Midbrain (tissue), 1 donor: Measurements from ENCODE around the gene MRGPRE.
"Not testable (repeated sequence)": the region's sequence is repeated elsewhere in the genome, so short reads cannot be mapped to it uniquely, and the experiment has no call there.

Experiments used
- DNase-seq: peaks from one replicate; lab custom pipeline; 2025; lab: John Stamatoyannopoulos, UW

MRGPRE gene

GRCh38 chr11:3231851-3232744 is at the start of gene MRGPRE:
MRGPRE (minus strand) TSS chr11:3232417; CDS start chr11:3228799, 3,618 bp downstream.
- DNase-seq = no peak

GRCh38 chr11:3281146-3281545 is 48.9 kb upstream of the MRGPRE start:
- DNase-seq = not testable (repeated sequence)

GRCh38 chr11:3280662-3281061 is 48.4 kb upstream of the MRGPRE start:
- not testable (repeated sequence) for DNase-seq

- DNase-seq = not testable (repeated sequence)
Measured at GRCh38 chr11:3278922-3279321, 46.7 kb upstream of the MRGPRE start.

GRCh38 chr11:3273629-3274028 is 41.4 kb upstream of the MRGPRE start:
- not testable (repeated sequence) for DNase-seq

- DNase-seq = not testable (repeated sequence)
Measured at GRCh38 chr11:3262548-3262947, 30.3 kb upstream of the MRGPRE start.

- DNase-seq = not testable (repeated sequence)
Measured at GRCh38 chr11:3261831-3262230, 29.6 kb upstream of the MRGPRE start.

GRCh38 chr11:3257509-3257908 is 25.3 kb upstream of the MRGPRE start:
- DNase-seq = not testable (repeated sequence)

GRCh38 chr11:3255241-3255640 is 23.0 kb upstream of the MRGPRE start:
- DNase-seq = not testable (repeated sequence)

- not testable (repeated sequence) for DNase-seq
Measured at GRCh38 chr11:3254773-3255172, 22.6 kb upstream of the MRGPRE start.

GRCh38 chr11:3245071-3245470 is 12.9 kb upstream of the MRGPRE start:
- no peak for DNase-seq

GRCh38 chr11:3243880-3244279 is 11.7 kb upstream of the MRGPRE start:
- no peak for DNase-seq

- DNase-seq = no peak
Measured at GRCh38 chr11:3237119-3237518, 4.9 kb upstream of the MRGPRE start.

GRCh38 chr11:3234846-3235245 is 2.6 kb upstream of the MRGPRE start:
- DNase-seq = no peak

GRCh38 chr11:3232956-3233355 is 739 bp upstream of the MRGPRE start:
- DNase-seq = no peak

GRCh38 chr11:3231550-3231850 is 717 bp downstream of the MRGPRE start:
- no peak for DNase-seq

GRCh38 chr11:3230636-3231549 is 1.3 kb downstream of the MRGPRE start:
- DNase-seq = no peak

GRCh38 chr11:3229673-3230630 is 2.3 kb downstream of the MRGPRE start:
- DNase-seq = no peak

GRCh38 chr11:3228445-3228829 is 3.8 kb downstream of the MRGPRE start:
- no peak for DNase-seq

- no peak for DNase-seq
Measured at GRCh38 chr11:3227568-3228444, 4.4 kb downstream of the MRGPRE start.
